Fibroblast of skin of right quadriceps (primary cell): ENCODE measurements around the gene OR10A3.
A peak's percentile ranks its signal among the peaks of the same experiment; 100 is the strongest.

Experiments used
- DNase-seq: peaks from one replicate; pipeline ENCODE4 v3.0.0-alpha.2; 2013

The OR10A3 gene

GRCh38 chr11:7936615-7937014 lies 4.9 kb downstream of the OR10A3 start:
- no peak for DNase-seq

GRCh38 chr11:7931168-7931567 lies 10.3 kb downstream of the OR10A3 start, which contains the start of gene OR10A6:
TSS of gene OR10A6 (minus strand) at chr11:7931268. CDS start at chr11:7928662, 2,606 bp downstream.
- DNase-seq, result no peak

GRCh38 chr11:7927635-7928034 lies 13.9 kb downstream of the OR10A3 start:
- no peak for DNase-seq

GRCh38 chr11:7924536-7924935 lies 17.0 kb downstream of the OR10A3 start:
- DNase-seq, result no peak

GRCh38 chr11:7918141-7918540 lies 23.4 kb downstream of the OR10A3 start:
- DNase-seq, result no peak

- no peak for DNase-seq
Observed at GRCh38 chr11:7911011-7911410, 30.5 kb downstream of the OR10A3 start.

- DNase-seq, result no peak
Observed at GRCh38 chr11:7910286-7910788, 31.2 kb downstream of the OR10A3 start.

- no peak for DNase-seq
Observed at GRCh38 chr11:7909585-7910285, 31.8 kb downstream of the OR10A3 start.

- no peak for DNase-seq
Observed at GRCh38 chr11:7907121-7907520, 34.4 kb downstream of the OR10A3 start.

- DNase-seq, result no peak
Observed at GRCh38 chr11:7906481-7906880, 35.0 kb downstream of the OR10A3 start.

- no peak for DNase-seq
Observed at GRCh38 chr11:7905961-7906429, 35.5 kb downstream of the OR10A3 start.

- no peak for DNase-seq
Observed at GRCh38 chr11:7905549-7905948, 36.0 kb downstream of the OR10A3 start.

GRCh38 chr11:7904917-7905316 lies 36.6 kb downstream of the OR10A3 start:
- DNase-seq, result peak; percentile 32

GRCh38 chr11:7903940-7904339 lies 37.6 kb downstream of the OR10A3 start:
- no peak for DNase-seq

- DNase-seq, result no peak
Observed at GRCh38 chr11:7901319-7901854, 40.1 kb downstream of the OR10A3 start.

GRCh38 chr11:7900686-7901085 lies 40.8 kb downstream of the OR10A3 start:
- no peak for DNase-seq

GRCh38 chr11:7899418-7899817 lies 42.1 kb downstream of the OR10A3 start:
- no peak for DNase-seq

GRCh38 chr11:7898666-7899283 lies 42.7 kb downstream of the OR10A3 start:
- DNase-seq, result no peak

GRCh38 chr11:7896009-7896785 lies 45.3 kb downstream of the OR10A3 start:
- no peak for DNase-seq

- no peak for DNase-seq
Observed at GRCh38 chr11:7894251-7894650, 47.3 kb downstream of the OR10A3 start.

GRCh38 chr11:7893796-7894195 lies 47.7 kb downstream of the OR10A3 start:
- no peak for DNase-seq

- peak; percentile 73 for DNase-seq
Observed at GRCh38 chr11:7892840-7893254, 48.7 kb downstream of the OR10A3 start.

- DNase-seq, result peak; percentile 80
Observed at GRCh38 chr11:7892059-7892699, 49.3 kb downstream of the OR10A3 start.
